ENCODE results near the gene SEC23IP.
"Not testable (repeated sequence)": the region's sequence is repeated elsewhere in the genome, so short reads cannot be mapped to it uniquely, and the experiment has no call there.

Gene SEC23IP

GRCh38 chr10:119883901-119884611 is 8.5 kb upstream of the SEC23IP start:
- FAIRE-seq = not testable (repeated sequence)

- not testable (repeated sequence) for FAIRE-seq
These were observed 6.5 kb upstream of the SEC23IP start for GRCh38 chr10:119886070-119886469.

GRCh38 chr10:119888715-119889114 is 3.8 kb upstream of the SEC23IP start:
- FAIRE-seq = not testable (repeated sequence)

DNA sequence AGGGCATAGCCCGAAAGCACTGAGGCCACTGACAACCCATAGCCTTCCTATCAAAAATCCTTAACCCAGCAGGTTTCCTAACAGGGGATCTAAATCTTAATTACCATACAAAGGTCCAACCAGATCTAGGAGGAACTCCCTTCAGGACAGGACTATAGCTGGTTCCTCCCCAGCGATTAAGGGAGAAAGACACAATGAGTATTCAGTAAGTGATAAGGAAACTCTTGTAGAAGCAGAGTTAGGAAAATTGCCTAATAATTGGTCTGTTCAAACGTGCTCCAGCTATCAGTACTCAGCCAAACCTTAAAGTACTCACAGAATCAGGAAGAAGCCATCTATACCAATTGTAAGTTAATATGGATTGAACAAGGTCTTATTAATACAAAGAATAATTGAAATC is 3.3 kb upstream of the SEC23IP start:
- not testable (repeated sequence) for FAIRE-seq

GRCh38 chr10:119890307-119890706 is 2.2 kb upstream of the SEC23IP start:
- FAIRE-seq = not testable (repeated sequence)

GRCh38 chr10:119891849-119892187 is 712 bp upstream of the SEC23IP start:
- not testable (repeated sequence) for FAIRE-seq

- no peak for FAIRE-seq
These were observed 544 bp downstream of the SEC23IP start for GRCh38 chr10:119893074-119893473.

DNA sequence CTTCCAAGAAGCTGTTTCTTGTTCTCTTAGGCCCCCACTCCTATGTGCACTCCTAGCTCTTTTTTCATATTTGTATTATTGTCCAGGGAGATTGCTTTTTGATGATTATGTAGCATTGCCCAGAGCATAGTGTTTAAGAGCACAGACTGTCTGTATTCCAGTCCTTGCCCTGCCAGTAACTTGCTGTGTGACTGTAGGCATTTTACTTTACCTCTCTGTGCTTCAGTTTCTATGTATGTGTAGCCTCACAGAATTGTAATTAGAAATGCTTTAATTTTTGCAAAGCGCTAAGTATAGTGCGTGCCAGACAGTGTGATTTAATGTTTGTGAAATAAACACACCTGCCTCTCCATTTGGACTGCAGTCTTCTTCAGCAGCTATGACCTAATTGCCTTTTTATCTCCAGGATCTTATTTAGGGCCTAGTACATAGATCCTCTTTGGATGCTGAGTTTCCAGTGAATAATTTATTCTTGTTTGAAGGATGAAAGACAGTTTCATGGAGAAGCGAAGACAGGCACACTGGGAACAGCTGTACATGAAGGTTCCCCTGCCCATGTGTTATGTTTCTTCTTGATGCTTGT is 1.4 kb downstream of the SEC23IP start:
- FAIRE-seq = no peak

GRCh38 chr10:119896061-119896655 is 3.6 kb downstream of the SEC23IP start:
- FAIRE-seq = no peak

- no peak for FAIRE-seq
These were observed 4.6 kb downstream of the SEC23IP start for GRCh38 chr10:119896937-119897770.

- no peak for FAIRE-seq
These were observed 6.0 kb downstream of the SEC23IP start for GRCh38 chr10:119898577-119898976.

DNA sequence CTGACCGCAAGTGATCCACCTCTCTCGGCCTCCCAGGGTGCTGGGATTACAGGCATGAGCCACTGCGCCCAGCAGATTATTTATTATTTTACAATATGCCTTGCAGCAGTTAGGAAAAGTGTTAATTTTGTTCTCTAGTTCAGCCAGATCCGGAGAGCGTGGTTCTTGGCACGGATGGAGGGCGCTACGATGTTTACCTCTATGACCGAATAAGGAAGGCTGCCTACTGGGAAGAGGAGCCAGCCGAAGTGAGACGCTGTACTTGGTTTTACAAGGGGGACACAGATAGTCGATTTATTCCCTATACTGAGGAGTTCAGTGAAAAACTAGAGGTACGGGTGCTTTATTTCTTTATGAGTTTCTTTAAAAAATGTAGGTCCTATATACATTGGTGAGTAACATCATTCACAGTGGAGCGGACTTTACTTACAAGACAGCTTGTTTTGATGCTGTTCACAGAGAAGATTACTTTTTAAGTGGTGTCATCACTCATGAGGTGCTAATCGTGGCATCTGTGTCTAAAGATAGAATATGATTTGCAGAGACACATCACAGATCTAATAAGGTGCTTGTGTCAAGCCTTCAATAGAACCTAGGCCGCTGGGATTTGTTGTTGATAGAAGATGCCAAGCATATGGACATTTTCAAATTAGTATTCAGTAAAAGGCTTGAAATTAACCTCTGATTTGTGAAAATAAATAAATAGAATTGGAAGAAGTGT is 11.6 kb downstream of the SEC23IP start:
- FAIRE-seq = no peak

GRCh38 chr10:119907695-119908094 is 15.2 kb downstream of the SEC23IP start:
- FAIRE-seq = not testable (repeated sequence)

DNA sequence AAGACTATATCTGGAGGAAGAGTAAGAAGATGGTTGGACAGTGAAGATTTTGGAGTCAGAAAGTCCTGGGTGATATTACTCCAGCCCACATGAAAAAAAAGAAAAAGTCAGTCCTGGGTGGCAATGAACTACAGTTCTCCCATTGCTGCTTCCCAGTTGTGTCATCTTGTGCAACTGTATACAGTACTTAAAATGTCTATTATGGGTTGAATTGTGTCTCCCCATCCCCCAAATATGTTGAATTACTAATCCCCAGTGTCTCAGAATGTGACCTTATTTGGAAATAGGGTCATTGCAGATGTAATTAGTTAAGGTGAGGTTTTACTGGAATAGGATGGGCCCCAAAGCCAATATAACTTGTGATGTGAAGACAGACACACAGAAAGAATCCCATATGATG is 15.6 kb downstream of the SEC23IP start:
- no peak for FAIRE-seq

DNA sequence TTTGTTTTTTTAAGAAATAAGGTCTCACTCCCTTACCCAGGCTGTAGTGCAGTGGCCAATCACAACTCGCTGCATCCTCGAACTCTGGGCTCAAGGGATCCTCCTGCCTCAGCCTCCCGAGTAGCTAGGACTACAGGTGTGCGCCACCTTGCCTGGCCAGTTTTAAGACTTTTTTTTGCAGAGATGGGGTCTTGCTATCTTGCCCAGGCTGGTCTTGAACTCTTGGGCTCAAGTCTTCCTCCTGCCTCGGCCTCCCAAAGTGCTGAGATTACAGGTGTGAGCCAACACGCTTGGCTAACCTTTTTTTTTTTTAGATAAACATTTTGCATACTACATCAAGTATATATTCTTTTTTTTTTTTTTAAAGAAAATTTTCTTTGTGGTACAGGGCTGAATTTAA is 18.2 kb downstream of the SEC23IP start:
- no peak for FAIRE-seq

GRCh38 chr10:119917777-119918176 is 25.2 kb downstream of the SEC23IP start:
- no peak for FAIRE-seq

DNA sequence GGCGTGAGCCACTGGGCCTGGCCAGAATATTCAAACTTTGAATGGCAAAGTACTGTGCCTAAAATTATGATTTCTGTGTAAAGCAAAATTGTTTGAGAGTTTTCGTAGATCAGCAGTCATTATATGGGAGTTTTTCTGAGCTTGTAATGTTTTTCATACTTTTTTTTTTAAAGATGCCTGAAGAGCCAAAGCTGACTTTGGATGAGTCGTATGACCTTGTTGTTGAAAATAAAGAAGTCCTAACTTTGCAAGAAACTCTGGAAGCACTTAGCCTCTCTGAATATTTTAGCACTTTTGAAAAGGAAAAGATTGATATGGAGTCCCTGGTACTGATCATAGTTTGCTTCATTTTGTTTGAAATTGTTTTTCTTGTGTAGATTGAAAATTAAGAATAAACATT is 26.7 kb downstream of the SEC23IP start:
- FAIRE-seq = no peak

DNA sequence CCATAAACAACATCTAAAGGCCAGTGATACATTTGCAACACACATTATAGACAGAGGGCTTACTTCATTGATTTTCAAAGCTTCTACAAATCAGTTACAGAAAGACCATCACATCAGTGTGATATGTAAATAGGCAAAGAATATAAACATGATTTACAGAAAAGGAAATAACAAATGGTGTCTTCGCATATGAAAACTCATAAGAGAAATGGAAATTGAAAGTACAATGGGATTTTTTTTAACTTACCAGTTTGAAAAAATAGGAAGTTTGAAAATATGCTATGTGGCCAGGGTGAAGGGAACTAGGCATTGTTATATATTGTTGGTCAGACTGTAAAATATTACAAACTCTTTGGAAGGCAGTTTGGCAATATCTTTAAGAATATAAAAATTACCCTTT is 27.3 kb downstream of the SEC23IP start:
- FAIRE-seq = no peak

- no peak for FAIRE-seq
These were observed 35.9 kb downstream of the SEC23IP start for GRCh38 chr10:119928411-119928810.

DNA sequence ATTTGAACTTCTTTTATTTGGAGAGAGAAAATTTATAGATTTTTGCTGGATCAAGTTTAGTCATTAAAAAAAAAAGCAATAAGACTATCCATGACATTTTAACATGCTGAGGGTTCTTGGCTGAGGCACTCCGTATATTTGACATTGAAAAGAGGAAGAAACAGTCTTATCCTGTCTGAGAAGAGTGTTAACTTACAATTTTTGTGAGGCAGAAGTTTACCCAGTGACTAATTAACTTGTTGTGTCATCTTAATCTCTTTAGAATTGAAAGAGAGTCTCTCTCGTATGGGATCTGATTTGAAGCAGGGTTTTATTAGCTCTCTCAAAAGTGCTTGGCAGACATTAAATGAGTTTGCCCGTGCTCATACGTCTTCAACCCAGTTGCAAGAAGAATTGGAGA is 39.3 kb downstream of the SEC23IP start:
- FAIRE-seq = no peak

- FAIRE-seq = no peak
These were observed 40.1 kb downstream of the SEC23IP start for GRCh38 chr10:119932631-119933030.

DNA sequence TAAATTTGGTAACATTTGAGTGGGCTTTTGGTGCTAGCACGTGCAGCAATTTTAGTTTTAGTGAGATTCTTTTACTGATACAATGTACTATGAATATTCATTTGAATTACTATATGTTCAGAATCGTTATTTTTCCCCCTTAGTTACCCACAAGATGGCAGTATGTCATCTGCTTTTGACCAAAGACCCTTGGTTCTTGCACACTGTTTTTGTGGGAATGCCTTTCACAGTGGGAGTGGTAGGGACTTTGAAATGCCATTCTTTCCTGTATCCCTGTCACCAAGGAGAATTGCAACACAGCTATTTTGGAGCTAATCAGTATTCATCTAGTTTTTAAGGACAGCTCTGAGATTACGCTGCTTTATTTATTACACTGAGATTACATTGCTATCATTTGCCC is 40.6 kb downstream of the SEC23IP start:
- no peak for FAIRE-seq

GRCh38 chr10:119940487-119940886 is 48.0 kb downstream of the SEC23IP start:
- FAIRE-seq = no peak
